Left lung (tissue), 10 donors: Measurements from ENCODE around the gene AQP3. TPM values are rescaled to one million over a fixed set of nuclear protein-coding genes. Genes with fewer than 3 reads are reported as not detected.

Source experiments
- ATAC-seq: fragments of 200-7000 bp; cut with Tn5 transposase; one replicate; pipeline ENCODE4 v1.9.1; 2020; ENCODE audit warnings: moderate library complexity
- DNase-seq, 4 donors: peaks; one replicate each; pipeline ENCODE4 v3.0.0-alpha.2; 2013 to 2020
- H3K27ac ChIP-seq, 2 donors: fragments of 200-600 bp; sonication (generic) in 1 of 2; one replicate each; pipeline versions ENCODE4 v1.5.0 to v1.8.0; 2020 to 2021
- H3K27me3 ChIP-seq, 2 donors: fragments of 200-600 bp; sonication (generic) in 1 of 2; one replicate each; pipeline versions ENCODE4 v1.5.0 to v1.8.0; 2020 to 2021
- H3K36me3 ChIP-seq, 2 donors: fragments of 200-600 bp; sonication (generic) in 1 of 2; one replicate each; pipeline versions ENCODE4 v1.5.0 to v1.8.0; 2020 to 2021
- H3K4me1 ChIP-seq, 2 donors: fragments of 200-600 bp; one replicate each; pipeline ENCODE4 v1.8.0; 2021
- H3K4me3 ChIP-seq, 2 donors: fragments of 200-600 bp; sonication (generic) in 1 of 2; one replicate each; pipeline versions ENCODE4 v1.5.0 to v1.8.0; 2020 to 2021; ENCODE audit warnings: mild to moderate bottlenecking in 1 of 2
- H3K9me3 ChIP-seq, 2 donors: fragments of 200-600 bp; sonication (generic) in 1 of 2; one replicate each; pipeline versions ENCODE4 v1.5.0 to v1.8.0; 2020 to 2021
- intact Hi-C, 2 donors: fragments of 100-400 bp; cut with DNase I; formaldehyde crosslinking; loops; one replicate each; pipeline versions ENCODE4 v1.11.2 to v1.14.2; 2022
- polyA plus RNA-seq, 6 donors: library from polyadenylated mRNA; unstranded; fragments of 120-200 nt; gene quantifications; one replicate each; pipeline ENCODE4 v1.2.1, GENCODE V29; 2013; ENCODE audit not compliant: insufficient read length in 6 of 6
- total RNA-seq, 2 donors: library from RNA; stranded (reverse); fragmentation: NEBNext Ultra II Directional; extraction: Animal tissue kit (Norgen Biotek cat#: 25700); gene quantifications; one replicate each; pipeline ENCODE4 v1.2.1, GENCODE V29; 2021
- TF ChIP-seq, protein P1 (sequence below), 2 donors: fragments of 200-600 bp; sonication (generic) in 1 of 2; IDR thresholded peaks; one replicate each; pipeline versions ENCODE4 v1.5.0 to v1.8.0; 2021; ENCODE audit warnings: antibody characterized with exemption in 2 of 2
- donor health status: DM: no; HTN: yes; CAD: no.
- donor health status: DM: no; HTN: no; CAD: no.

Gene AQP3
- total and polyA plus RNA-seq, 8 donors: 8.0 to 265 (median 28.0) TPM

DNA sequence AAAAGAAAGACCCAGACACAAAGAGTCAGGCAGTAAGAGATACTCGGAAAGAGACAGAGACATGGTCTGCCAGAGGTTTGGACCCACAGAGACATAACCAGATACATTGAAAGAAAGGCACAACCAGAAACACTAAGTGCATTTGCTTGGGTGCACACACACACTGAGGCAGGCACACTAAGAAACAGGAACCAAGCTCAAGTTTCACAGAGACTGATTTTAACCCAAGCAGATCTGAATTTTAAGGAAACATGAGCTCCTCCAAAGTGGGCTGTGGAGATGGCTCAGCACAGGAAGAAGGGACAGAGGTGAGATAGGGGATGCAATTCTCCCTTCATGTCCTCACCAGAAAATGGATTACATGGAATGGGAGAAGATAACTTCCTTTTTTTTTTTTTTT is 9.5 kb downstream of the AQP3 start:
- TF ChIP-seq, protein P1, sequence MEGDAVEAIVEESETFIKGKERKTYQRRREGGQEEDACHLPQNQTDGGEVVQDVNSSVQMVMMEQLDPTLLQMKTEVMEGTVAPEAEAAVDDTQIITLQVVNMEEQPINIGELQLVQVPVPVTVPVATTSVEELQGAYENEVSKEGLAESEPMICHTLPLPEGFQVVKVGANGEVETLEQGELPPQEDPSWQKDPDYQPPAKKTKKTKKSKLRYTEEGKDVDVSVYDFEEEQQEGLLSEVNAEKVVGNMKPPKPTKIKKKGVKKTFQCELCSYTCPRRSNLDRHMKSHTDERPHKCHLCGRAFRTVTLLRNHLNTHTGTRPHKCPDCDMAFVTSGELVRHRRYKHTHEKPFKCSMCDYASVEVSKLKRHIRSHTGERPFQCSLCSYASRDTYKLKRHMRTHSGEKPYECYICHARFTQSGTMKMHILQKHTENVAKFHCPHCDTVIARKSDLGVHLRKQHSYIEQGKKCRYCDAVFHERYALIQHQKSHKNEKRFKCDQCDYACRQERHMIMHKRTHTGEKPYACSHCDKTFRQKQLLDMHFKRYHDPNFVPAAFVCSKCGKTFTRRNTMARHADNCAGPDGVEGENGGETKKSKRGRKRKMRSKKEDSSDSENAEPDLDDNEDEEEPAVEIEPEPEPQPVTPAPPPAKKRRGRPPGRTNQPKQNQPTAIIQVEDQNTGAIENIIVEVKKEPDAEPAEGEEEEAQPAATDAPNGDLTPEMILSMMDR (IDR thresholded peaks at IDR 0.05): no peak
- no peak for ATAC-seq
- no peak overlapping the region for H3K4me3 ChIP-seq
- H3K27ac ChIP-seq: no peak overlapping the region
- peaks cover 0 to 5% of the 10 kb centered on the region in 2 donors for H3K4me1 ChIP-seq
- DNase-seq: no peak
- H3K27me3 ChIP-seq: no peaks in the 10 kb centered on the region
- intact Hi-C loops: no loop called here
- H3K9me3 ChIP-seq: no peaks in the 10 kb centered on the region
- H3K36me3 ChIP-seq: peaks cover 0 to 8% of the 10 kb centered on the region in 2 donors

DNA sequence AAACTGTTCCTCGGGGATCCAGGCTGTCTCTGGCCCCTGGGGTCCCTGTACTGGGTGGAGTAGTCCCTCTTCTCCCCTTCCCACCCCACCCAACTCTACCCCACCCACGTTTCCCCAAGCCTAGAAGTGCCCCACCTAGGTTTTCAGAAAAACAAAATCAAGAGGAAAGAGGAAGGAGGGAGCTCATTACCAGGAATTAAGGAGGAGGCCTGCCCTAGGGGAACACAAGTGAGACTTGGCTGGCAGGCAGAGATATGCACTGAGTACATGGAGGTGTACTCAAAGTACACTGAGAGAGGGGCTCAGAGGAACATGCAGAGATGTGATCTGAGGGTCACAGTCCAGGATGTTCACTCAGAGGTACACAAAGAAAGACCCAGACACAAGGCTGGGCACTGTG is 10.2 kb downstream of the AQP3 start:
- Histone ChIP-seq H3K9me3 (no peaks in the 10 kb centered on the region), H3K4me3 (no peak overlapping the region), H3K4me1 (peaks cover 0 to 5% of the 10 kb centered on the region in 2 donors), H3K27ac (no peak overlapping the region), H3K36me3 (peaks cover 0 to 5% of the 10 kb centered on the region in 2 donors), H3K27me3 (no peaks in the 10 kb centered on the region)
- DNase-seq (no peak), ATAC-seq (peak; percentile 32)
- TF ChIP-seq, protein P1 (IDR thresholded peaks at IDR 0.05): no peak
- intact Hi-C loops: no loop called here

- Histone ChIP-seq H3K36me3 (peaks cover 0 to 5% of the 10 kb centered on the region in 2 donors), H3K27me3 (no peaks in the 10 kb centered on the region), H3K27ac (no peak overlapping the region), H3K4me1 (peaks cover 0 to 5% of the 10 kb centered on the region in 2 donors), H3K9me3 (no peaks in the 10 kb centered on the region), H3K4me3 (no peak overlapping the region)
- TF ChIP-seq, protein P1 (IDR thresholded peaks at IDR 0.05): no peak
- DNase-seq (no peak), ATAC-seq (peak; percentile 14)
- intact Hi-C loops: no loop called here
Measured at GRCh38 chr9:33436445-33436844, 10.9 kb downstream of the AQP3 start.

GRCh38 chr9:33435821-33436277 is 11.5 kb downstream of the AQP3 start:
- TF ChIP-seq, protein P1 (IDR thresholded peaks at IDR 0.05): no peak
- Histone ChIP-seq H3K27ac (no peak overlapping the region), H3K36me3 (peaks cover 0 to 5% of the 10 kb centered on the region in 2 donors), H3K4me3 (no peak overlapping the region), H3K9me3 (no peaks in the 10 kb centered on the region), H3K27me3 (no peaks in the 10 kb centered on the region), H3K4me1 (peaks cover 0 to 5% of the 10 kb centered on the region in 2 donors)
- DNase-seq (no peak), ATAC-seq (no peak)
- intact Hi-C loops: no loop called here

DNA sequence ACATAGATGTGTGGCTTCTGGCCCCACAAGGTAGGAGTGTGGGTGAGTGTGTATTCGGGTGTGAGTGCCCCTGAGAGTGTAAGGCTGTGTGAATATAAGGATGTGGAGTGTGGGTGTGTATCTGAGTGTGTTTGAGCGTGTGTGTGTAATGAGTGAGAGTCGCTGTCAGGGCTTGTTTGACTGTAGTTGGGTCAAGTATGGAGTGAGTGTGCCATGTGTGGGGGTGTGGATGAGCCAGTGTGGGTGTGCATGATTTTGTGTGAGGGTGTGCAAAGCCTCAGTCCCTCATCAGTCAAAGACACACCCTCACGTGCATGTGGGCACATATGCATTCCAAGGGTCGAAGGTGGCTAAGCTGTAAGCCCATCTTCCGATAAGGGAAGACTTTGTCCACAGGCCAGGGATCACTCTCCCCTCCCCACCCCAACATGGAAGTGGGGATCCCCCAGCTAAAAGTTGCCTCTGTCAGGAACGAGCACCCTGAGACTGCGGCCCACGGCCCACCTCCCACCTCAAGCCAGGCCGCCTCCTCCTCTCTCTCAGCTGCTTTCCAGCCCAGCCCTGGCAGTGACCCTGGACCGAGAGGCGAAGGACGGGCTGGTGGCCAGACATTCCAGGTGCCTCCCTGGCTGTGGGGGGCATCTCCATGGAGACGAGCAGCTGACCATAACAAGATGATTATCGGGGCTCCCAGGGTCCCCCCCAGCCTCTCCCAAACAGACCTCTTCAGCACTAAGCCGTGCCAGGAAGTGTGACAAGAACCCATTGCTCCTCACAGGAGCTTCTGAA is 12.9 kb downstream of the AQP3 start:
- no peaks in the 10 kb centered on the region for H3K27me3 ChIP-seq
- no peak for DNase-seq
- H3K4me3 ChIP-seq: no peak overlapping the region
- H3K9me3 ChIP-seq: no peaks in the 10 kb centered on the region
- no peak overlapping the region for H3K27ac ChIP-seq
- no peaks in the 10 kb centered on the region for H3K36me3 ChIP-seq
- TF ChIP-seq, protein P1 (IDR thresholded peaks at IDR 0.05): no peak
- no peaks in the 10 kb centered on the region for H3K4me1 ChIP-seq
- ATAC-seq: no peak
- intact Hi-C loops: no loop called here
